ENCODE measurements around the gene ITGAE. TPM values are rescaled to one million over a fixed set of nuclear protein-coding genes. Genes with fewer than 3 reads are reported as not detected.

ITGAE gene
- total RNA-seq, 1 donor from 2014 or later, result 28.3 TPM

- H3K4me3 Mint-ChIP-seq (ENCODE audit: unreplicated experiment), result no peak overlapping the region
- no peak overlapping the region for H3K27ac Mint-ChIP-seq (ENCODE audit: unreplicated experiment)
- H3K27me3 Mint-ChIP-seq (ENCODE audit: low read depth), result no peaks in the 10 kb centered on the region
- DNase-seq (ENCODE audit: low spot score), result no peak
- H3K36me3 Mint-ChIP-seq (ENCODE audit: low read depth), result peaks cover 19% of the 10 kb centered on the region
- no peaks in the 10 kb centered on the region for H3K9me3 Mint-ChIP-seq (ENCODE audit: low read depth)
- peaks cover 13% of the 10 kb centered on the region for H3K4me1 Mint-ChIP-seq (ENCODE audit: low read depth)
- no peak for TF ChIP-seq CTCF (IDR thresholded peaks at IDR 0.05)
Observed at GRCh38 chr17:3836551-3836950, 35.6 kb upstream of the ITGAE start.

GRCh38 chr17:3835410-3836229 is 34.6 kb upstream of the ITGAE start:
- H3K27ac Mint-ChIP-seq (ENCODE audit: unreplicated experiment), result no peak overlapping the region
- no peak for DNase-seq (ENCODE audit: low spot score)
- no peak overlapping the region for H3K4me3 Mint-ChIP-seq (ENCODE audit: unreplicated experiment)
- H3K9me3 Mint-ChIP-seq (ENCODE audit: low read depth), result no peaks in the 10 kb centered on the region
- H3K27me3 Mint-ChIP-seq (ENCODE audit: low read depth), result no peaks in the 10 kb centered on the region
- no peak for TF ChIP-seq CTCF (IDR thresholded peaks at IDR 0.05)
- peaks cover 13% of the 10 kb centered on the region for H3K4me1 Mint-ChIP-seq (ENCODE audit: low read depth)
- peaks cover 16% of the 10 kb centered on the region for H3K36me3 Mint-ChIP-seq (ENCODE audit: low read depth)

GRCh38 chr17:3834811-3835210 is 33.8 kb upstream of the ITGAE start:
- TF ChIP-seq CTCF (IDR thresholded peaks at IDR 0.05), result no peak
- Mint-ChIP-seq H3K27ac (ENCODE audit: unreplicated experiment) (no peak overlapping the region), H3K36me3 (ENCODE audit: low read depth) (peaks cover 11% of the 10 kb centered on the region), H3K4me3 (ENCODE audit: unreplicated experiment) (no peak overlapping the region), H3K9me3 (ENCODE audit: low read depth) (no peaks in the 10 kb centered on the region), H3K4me1 (ENCODE audit: low read depth) (peaks cover 13% of the 10 kb centered on the region), H3K27me3 (ENCODE audit: low read depth) (no peaks in the 10 kb centered on the region)
- no peak for DNase-seq (ENCODE audit: low spot score)

- H3K27ac Mint-ChIP-seq (ENCODE audit: unreplicated experiment), result peak overlapping the region; percentile 94
- H3K4me3 Mint-ChIP-seq (ENCODE audit: unreplicated experiment), result no peak overlapping the region
- peaks cover 6% of the 10 kb centered on the region for H3K36me3 Mint-ChIP-seq (ENCODE audit: low read depth)
- H3K27me3 Mint-ChIP-seq (ENCODE audit: low read depth), result no peaks in the 10 kb centered on the region
- no peak for TF ChIP-seq CTCF (IDR thresholded peaks at IDR 0.05)
- peaks cover 28% of the 10 kb centered on the region for H3K4me1 Mint-ChIP-seq (ENCODE audit: low read depth)
- no peak for DNase-seq (ENCODE audit: low spot score)
- H3K9me3 Mint-ChIP-seq (ENCODE audit: low read depth), result no peaks in the 10 kb centered on the region
Observed at GRCh38 chr17:3828852-3829232, 27.9 kb upstream of the ITGAE start.

GRCh38 chr17:3828151-3828851 is 27.3 kb upstream of the ITGAE start:
- no peak for DNase-seq (ENCODE audit: low spot score)
- Mint-ChIP-seq H3K4me1 (ENCODE audit: low read depth) (peaks cover 28% of the 10 kb centered on the region), H3K27ac (ENCODE audit: unreplicated experiment) (peak overlapping the region; percentile 94), H3K36me3 (ENCODE audit: low read depth) (peaks cover 7% of the 10 kb centered on the region), H3K27me3 (ENCODE audit: low read depth) (no peaks in the 10 kb centered on the region), H3K4me3 (ENCODE audit: unreplicated experiment) (no peak overlapping the region), H3K9me3 (ENCODE audit: low read depth) (no peaks in the 10 kb centered on the region)
- TF ChIP-seq CTCF (IDR thresholded peaks at IDR 0.05), result no peak
